Erythroblast (primary cell): ENCODE data around the gene SYT14.

ENCODE experiments used
- GATA1 ChIP-seq: IDR thresholded peaks from 2 replicates; pipeline ENCODE4 v1.6.1; 2011; ENCODE audit warnings: low read depth, mild to moderate bottlenecking, control low read depth, low read length, moderate library complexity
- POLR2A ChIP-seq: IDR thresholded peaks from 2 replicates; pipeline ENCODE4 v1.6.1; 2011; ENCODE audit warnings: mild to moderate bottlenecking, low read length

DNA sequence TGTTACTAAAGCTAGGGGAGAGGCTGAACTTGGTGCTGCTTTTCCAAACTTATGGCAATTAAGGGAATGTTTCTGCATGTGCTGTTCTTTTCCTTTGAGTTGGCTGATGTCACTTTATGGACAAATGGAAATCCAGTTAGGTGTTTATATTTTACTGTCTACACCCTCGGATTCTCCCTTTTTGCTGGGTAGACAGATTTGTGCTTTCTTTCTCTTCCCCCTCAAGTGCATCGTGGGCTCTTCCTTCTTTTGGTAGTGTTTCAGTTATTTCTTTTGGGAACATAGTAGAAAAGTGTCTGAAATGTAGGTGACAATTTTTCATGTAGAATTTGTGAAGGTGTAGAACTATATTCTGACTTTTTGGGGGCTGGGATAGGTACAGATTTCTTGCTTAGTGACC lies 22.9 kb downstream of the SYT14 start:
- TF ChIP-seq POLR2A (no peak), GATA1 (no peak)
